GM12892 (cell line): ENCODE measurements around the gene RER1.
"Not testable (repeated sequence)": the region's sequence is repeated elsewhere in the genome, so short reads cannot be mapped to it uniquely, and the experiment has no call there.

Source experiments
- DNase-seq: peaks from one replicate; pipeline ENCODE4 v3.0.0; 2011; ENCODE audit not compliant: insufficient read length
- FAIRE-seq: peaks from 2 replicates; lab custom pipeline; 2011; peaks lifted over from hg19 to GRCh38; lab: Jason Lieb, UNC
- POLR2A ChIP-seq: IDR thresholded peaks from 2 replicates; pipeline ENCODE4 v1.6.1; 2011; ENCODE audit warnings: low read depth, low read length, control low read depth
- POLR2AphosphoS5 ChIP-seq: IDR thresholded peaks from 2 replicates; pipeline ENCODE4 v1.6.1; 2011; ENCODE audit warnings: low read depth, low read length, control low read depth
- TAF1 ChIP-seq: IDR thresholded peaks from 2 replicates; pipeline ENCODE4 v1.6.1; 2011; ENCODE audit warnings: low read depth, mild to moderate bottlenecking, control low read depth, low read length, borderline replicate concordance

Gene RER1

DNA sequence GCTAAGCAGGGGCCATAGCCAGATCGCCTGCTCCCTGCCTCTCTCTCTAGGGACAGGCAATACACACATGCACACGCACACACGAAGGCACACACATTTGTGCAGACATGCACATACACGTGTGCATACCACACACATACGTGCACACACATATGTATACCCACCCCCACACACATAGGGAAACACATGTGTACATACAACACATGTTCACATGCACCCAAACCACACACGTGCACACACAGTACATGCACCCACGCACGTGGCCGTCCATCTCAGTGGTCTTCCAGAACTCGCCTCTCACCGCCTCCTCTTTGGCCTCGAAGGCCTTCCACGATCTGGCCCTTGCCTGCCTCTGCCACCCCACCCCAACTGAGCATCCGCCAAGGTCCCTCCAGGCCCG lies 46.0 kb downstream of the RER1 start:
- FAIRE-seq (no peak), DNase-seq (no peak)
- TF ChIP-seq TAF1, result no peak
- TF ChIP-seq POLR2A, result no peak
- no peak for TF ChIP-seq POLR2AphosphoS5

- TF ChIP-seq TAF1 (no peak), POLR2A (no peak), POLR2AphosphoS5 (no peak)
- DNase-seq, result no peak
- FAIRE-seq, result no peak
These were observed 46.4 kb downstream of the RER1 start for GRCh38 chr1:2438038-2438437.

GRCh38 chr1:2438641-2439040 lies 47.0 kb downstream of the RER1 start:
- DNase-seq (no peak), FAIRE-seq (no peak)
- no peak for TF ChIP-seq TAF1
- no peak for TF ChIP-seq POLR2AphosphoS5
- TF ChIP-seq POLR2A, result no peak

DNA sequence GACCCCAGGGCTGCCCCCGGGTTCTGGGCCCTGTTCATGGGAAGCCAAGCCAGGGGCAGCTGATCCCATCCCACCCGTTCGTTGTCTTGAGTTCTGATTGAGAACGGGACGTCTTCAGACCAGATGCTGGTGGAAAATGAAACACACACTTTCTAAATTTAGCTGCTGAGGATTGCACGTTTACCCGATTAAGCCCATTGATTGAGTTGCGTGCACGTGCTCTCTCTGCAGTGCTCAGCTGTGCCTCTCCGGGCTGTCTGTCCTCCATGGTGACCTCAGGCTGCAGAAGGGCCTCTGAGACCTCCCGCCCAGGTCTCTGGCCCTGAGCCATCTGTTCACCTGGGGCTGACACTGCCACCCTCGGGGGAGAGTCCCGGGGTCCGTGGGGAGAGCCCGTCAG lies 47.7 kb downstream of the RER1 start:
- DNase-seq, result no peak
- TF ChIP-seq POLR2AphosphoS5, result no peak
- FAIRE-seq, result no peak

- peak; percentile 51 for FAIRE-seq
- not testable (repeated sequence) for DNase-seq
These were observed 48.7 kb downstream of the RER1 start for GRCh38 chr1:2440346-2440745.

GRCh38 chr1:2441746-2442145 lies 50.1 kb downstream of the RER1 start:
- DNase-seq (no peak), FAIRE-seq (no peak)
- TF ChIP-seq TAF1, result no peak

GRCh38 chr1:2442661-2443060 lies 51.0 kb downstream of the RER1 start:
- TF ChIP-seq TAF1 (no peak), POLR2A (no peak), POLR2AphosphoS5 (no peak)
- DNase-seq (no peak), FAIRE-seq (no peak)

GRCh38 chr1:2443277-2444137 lies 51.9 kb downstream of the RER1 start:
- no peak for DNase-seq

DNA sequence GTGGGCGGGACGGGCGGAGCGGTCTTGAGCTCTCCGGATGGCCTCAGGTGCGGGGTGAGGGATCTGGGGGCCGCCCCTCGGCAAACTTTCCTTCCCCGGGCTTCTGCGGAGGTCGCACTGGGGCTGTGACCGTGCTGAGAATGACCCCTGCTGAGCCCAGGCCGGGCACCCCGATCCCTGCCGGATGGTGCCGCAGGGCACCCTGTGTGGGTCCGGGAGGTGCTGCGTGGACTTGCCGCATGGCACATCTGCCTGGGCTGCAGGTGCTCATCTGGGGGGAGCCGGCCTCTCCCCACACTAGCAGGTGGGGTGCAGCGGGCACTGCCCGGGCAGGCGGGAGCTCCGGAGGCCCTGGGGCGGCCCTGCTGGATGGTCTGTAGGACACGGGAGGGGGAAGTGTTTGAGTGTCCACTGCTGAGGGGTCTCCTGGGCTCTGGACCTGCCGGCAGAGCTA lies 52.5 kb downstream of the RER1 start:
- no peak for FAIRE-seq
- no peak for DNase-seq
- no peak for TF ChIP-seq TAF1
- TF ChIP-seq POLR2AphosphoS5, result no peak
- TF ChIP-seq POLR2A, result no peak

More at GRCh38 chr1:2443277-2444137, 51.9 kb downstream of the RER1 start:
- TF ChIP-seq POLR2AphosphoS5, result no peak
- TF ChIP-seq POLR2A, result no peak
- TF ChIP-seq TAF1, result no peak
- no peak for FAIRE-seq

DNA sequence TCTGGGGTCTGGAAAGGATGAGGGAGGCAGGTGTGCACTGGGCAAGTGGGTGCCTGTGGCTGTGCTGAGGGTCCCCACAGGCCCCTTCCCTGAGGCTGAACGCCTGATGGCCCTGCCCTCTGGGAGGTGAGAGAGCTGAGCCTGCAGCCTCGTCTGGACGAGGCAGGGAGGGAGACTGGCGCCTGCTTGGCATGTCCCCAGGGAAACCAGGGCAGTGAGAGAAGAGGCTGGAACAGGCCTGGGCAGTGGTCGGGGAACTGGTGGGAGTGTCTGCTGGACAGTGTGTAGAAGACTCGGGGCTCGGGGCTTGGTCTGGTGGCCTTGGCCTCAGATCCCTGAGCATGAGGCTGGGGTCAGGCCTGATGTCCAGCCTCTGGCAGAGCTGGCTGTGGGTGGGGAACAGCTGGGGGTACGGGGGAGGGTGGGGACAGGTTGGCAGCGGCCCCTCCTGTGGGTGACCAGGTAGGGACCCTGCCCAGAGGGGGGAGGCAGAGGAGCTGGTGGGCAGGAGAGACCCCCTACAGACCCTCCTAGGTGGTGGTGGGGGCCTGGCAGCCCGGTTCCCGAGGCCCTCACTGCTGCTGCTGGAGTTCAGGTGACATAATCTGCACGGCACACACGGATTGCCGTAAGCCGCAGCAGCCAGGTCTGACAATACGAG lies 53.7 kb downstream of the RER1 start:
- DNase-seq (no peak), FAIRE-seq (no peak)
- TF ChIP-seq POLR2A, result no peak
- no peak for TF ChIP-seq POLR2AphosphoS5
- TF ChIP-seq TAF1, result no peak

- TF ChIP-seq TAF1, result no peak
- no peak for TF ChIP-seq POLR2A
- TF ChIP-seq POLR2AphosphoS5, result no peak
- no peak for FAIRE-seq
- DNase-seq, result no peak
These were observed 54.2 kb downstream of the RER1 start for GRCh38 chr1:2445823-2446215.

DNA sequence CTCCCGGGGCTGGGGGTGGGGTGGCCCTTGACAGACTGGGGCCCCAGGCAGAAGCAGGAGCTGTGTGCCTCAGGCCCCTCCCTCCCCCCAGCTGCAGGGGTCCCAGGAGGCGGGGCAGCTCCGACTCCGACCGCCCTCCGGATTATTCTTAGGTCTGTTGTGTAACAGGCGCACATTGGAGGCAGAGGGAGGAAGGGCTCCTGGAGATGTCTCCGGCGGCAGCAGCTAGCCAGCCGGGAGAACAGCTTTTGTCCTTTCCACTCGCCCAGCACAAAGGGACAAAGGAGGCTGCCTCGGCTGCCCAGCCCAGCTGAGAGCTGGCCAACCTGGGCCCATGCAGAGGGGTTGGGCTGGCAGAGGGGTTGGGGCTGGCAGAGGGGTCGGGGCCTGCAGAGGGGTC lies 54.8 kb downstream of the RER1 start:
- TF ChIP-seq POLR2A, result no peak
- TF ChIP-seq POLR2AphosphoS5, result no peak
- TF ChIP-seq TAF1, result no peak
- no peak for DNase-seq
- FAIRE-seq, result no peak
